HepG2 (cell line): ENCODE data around the gene ZNF264. TPM values are rescaled to one million over a fixed set of nuclear protein-coding genes. Genes with fewer than 3 reads are reported as not detected.

Source experiments
- ATAC-seq: fragments of 200-7000 bp; cut with Tn5 transposase; 3 replicates; pipeline ENCODE4 v1.9.1; 2020; ENCODE audit warnings: mild to moderate bottlenecking, moderate library complexity
- BruUV-seq: library from RNA; stranded (reverse); fragments of 400-500 nt; replicated peaks from 2 replicates; lab custom pipeline; 2021; lab: Mats Ljungman, UMichigan
- CTCF ChIA-PET: fragments of 300-600 bp; formaldehyde crosslinking; extraction: SDS; loops from one replicate; lab custom pipeline; 2021; ENCODE audit warnings: low total read pairs, inconsistent platforms, low intra/inter-chr PET ratio; lab: Yijun Ruan, JAX
- POLR2A ChIA-PET: fragments of 350-600 bp; sonication (Branson Sonifier 250); formaldehyde crosslinking; loops from one replicate; lab custom pipeline; 2020; ENCODE audit warnings: antibody characterized with exemption, inconsistent platforms; lab: Yijun Ruan, JAX
- DNase-seq: peaks from one replicate; pipeline ENCODE4 v3.0.0-alpha.2; 2015; ENCODE audit warnings: low spot score
- FAIRE-seq: peaks from 3 replicates; lab custom pipeline; 2011; peaks lifted over from hg19 to GRCh38; lab: Jason Lieb, UNC
- H2AFZ ChIP-seq: one replicate; pipeline ENCODE4 v1.6.1; 2011; ENCODE audit warnings: low read length, inconsistent platforms
- H3K27ac ChIP-seq: fragments of 300-600 bp; 3 replicates; pipeline ENCODE4 v1.8.0; 2011; ENCODE audit warnings: mixed run types, mild to moderate bottlenecking, mixed read lengths, low read length, inconsistent platforms; ENCODE audit not compliant: insufficient read depth; ENCODE audit errors: extremely low read length
- H3K27me3 ChIP-seq, 2 experiments: fragments of 200-600 bp in 1 of 2; 2 replicates in 1 of 2; 3 replicates in 1 of 2; pipeline versions ENCODE4 v1.6.0 to v1.8.0; 2011; ENCODE audit warnings: low read length in 2 of 2, mild to moderate bottlenecking in 2 of 2, moderate library complexity in 2 of 2, inconsistent platforms in 1 of 2; ENCODE audit not compliant: insufficient read depth in 2 of 2, control insufficient read depth in 1 of 2
- H3K36me3 ChIP-seq, 2 experiments: fragments of 200-600 bp in 1 of 2; replicated peaks in 1 of 2; 2 replicates in 1 of 2; 3 replicates in 1 of 2; pipeline versions ENCODE4 v1.5.1 to v1.8.0; 2011; ENCODE audit warnings: low read length in 2 of 2, inconsistent platforms in 1 of 2; ENCODE audit not compliant: insufficient read depth in 2 of 2, control insufficient read depth in 1 of 2
- H3K4me1 ChIP-seq: 2 replicates; pipeline ENCODE4 v1.5.1; 2012; ENCODE audit warnings: low read length, inconsistent platforms; ENCODE audit not compliant: insufficient read depth
- H3K4me2 ChIP-seq: 2 replicates; pipeline ENCODE4 v1.6.0; 2011; ENCODE audit warnings: low read depth, low read length, inconsistent platforms
- H3K4me3 ChIP-seq, 3 experiments: fragments of 200-600 bp in 1 of 3; sonication (generic), shearing (Covaris generic) in 1 of 3; replicated peaks in 1 of 3; 2 replicates each; pipeline ENCODE4 v1.5.1; 2011 to 2016; ENCODE audit warnings: low read length in 3 of 3, inconsistent platforms in 2 of 3, low read depth in 2 of 3, mild to moderate bottlenecking in 2 of 3, control low read depth in 1 of 3, mixed read lengths in 1 of 3; ENCODE audit not compliant: insufficient read depth in 1 of 3
- H3K79me2 ChIP-seq: one replicate; pipeline ENCODE4 v1.6.1; 2011; ENCODE audit warnings: low read length, inconsistent platforms; ENCODE audit not compliant: insufficient read depth
- H3K9ac ChIP-seq: 2 replicates; pipeline ENCODE4 v1.6.0; 2011; ENCODE audit warnings: mild to moderate bottlenecking, low read depth, low read length, inconsistent platforms; ENCODE audit not compliant: insufficient read depth
- H3K9me3 ChIP-seq: 2 replicates; pipeline ENCODE4 v1.5.1; 2012; ENCODE audit warnings: mild to moderate bottlenecking, low read length
- H4K20me1 ChIP-seq: 2 replicates; pipeline ENCODE4 v1.6.0; 2011; ENCODE audit warnings: inconsistent platforms, mild to moderate bottlenecking, low read length, moderate library complexity; ENCODE audit not compliant: insufficient read depth
- ARNT2 ChIP-seq: sonication (generic); formaldehyde crosslinking; IDR thresholded peaks from 2 replicates; pipeline ENCODE4 v1.8.0; 2022; ENCODE audit warnings: mild to moderate bottlenecking, low read depth, missing genetic modification reagents, moderate library complexity
- DMAP1 ChIP-seq: IDR thresholded peaks from 2 replicates; pipeline ENCODE4 v1.6.1; 2016
- MTA1 ChIP-seq: sonication (generic); formaldehyde crosslinking; IDR thresholded peaks from 2 replicates; pipeline ENCODE4 v1.4.0; 2020; ENCODE audit warnings: missing genetic modification reagents, mild to moderate bottlenecking, borderline replicate concordance
- PHF5A ChIP-seq: IDR thresholded peaks from one replicate; pipeline ENCODE4 v1.6.1; 2018; ENCODE audit warnings: low read depth, missing genetic modification reagents; ENCODE audit not compliant: unreplicated experiment
- PLRG1 ChIP-seq: fragments of 450-650 bp; conservative IDR thresholded peaks from 2 replicates; pipeline ENCODE4 v1.6.1; 2016
- REXO4 ChIP-seq: sonication (generic); formaldehyde crosslinking; IDR thresholded peaks from 2 replicates; pipeline ENCODE4 v1.8.0; 2022; ENCODE audit warnings: missing genetic modification reagents, mild to moderate bottlenecking, borderline replicate concordance
- ZNF138 ChIP-seq: sonication (generic); formaldehyde crosslinking; IDR thresholded peaks from 2 replicates; pipeline ENCODE4 v1.5.0; 2020; ENCODE audit warnings: mild to moderate bottlenecking, low read depth, missing genetic modification reagents
- ZNF451 ChIP-seq: sonication (generic); formaldehyde crosslinking; IDR thresholded peaks from 2 replicates; pipeline ENCODE4 v1.5.0; 2020; ENCODE audit warnings: mild to moderate bottlenecking, missing genetic modification reagents
- ZNF552 ChIP-seq: sonication (generic); formaldehyde crosslinking; IDR thresholded peaks from 2 replicates; pipeline ENCODE4 v1.9.0; 2022; ENCODE audit warnings: missing genetic modification reagents, mild to moderate bottlenecking, borderline replicate concordance
- ZNF556 ChIP-seq: sonication (generic); formaldehyde crosslinking; IDR thresholded peaks from 2 replicates; pipeline ENCODE4 v1.4.0; 2020; ENCODE audit warnings: mild to moderate bottlenecking, missing genetic modification reagents, borderline replicate concordance
- ZNF747 ChIP-seq: sonication (generic); formaldehyde crosslinking; IDR thresholded peaks from 2 replicates; pipeline ENCODE4 v1.8.1; 2023; ENCODE audit warnings: missing genetic modification reagents, mild to moderate bottlenecking, borderline replicate concordance
- ZNF781 ChIP-seq: sonication (generic); formaldehyde crosslinking; IDR thresholded peaks from 2 replicates; pipeline ENCODE4 v1.5.1; 2020; ENCODE audit warnings: borderline replicate concordance, mild to moderate bottlenecking, missing genetic modification reagents; ENCODE audit errors: not compliant biosample characterization
- WGBS: methylation state at CpG from one replicate; pipeline ENCODE4 v1.1.6; 2017; ENCODE audit warnings: low lambda C conversion rate; 5-methylcytosine and 5-hydroxymethylcytosine counted together
- in situ Hi-C: cut with HindIII; loops from 2 replicates; pipeline ENCODE4 v1.10.0; 2017; ENCODE audit warnings: low pct_unique_long_range_greater_than_20kb; ENCODE audit not compliant: extremely low pct_ligation_motif_present
- intact Hi-C: fragments of 100-400 bp; cut with micrococcal nuclease; formaldehyde crosslinking; loops from one replicate; pipeline ENCODE4 v1.10.0; 2022; ENCODE audit not compliant: unreplicated experiment
- polyA plus RNA-seq, 8 experiments: library from polyadenylated mRNA; depleted of rRNA in 3 of 8; stranded (reverse) in 7 of 8; unstranded in 1 of 8; fragments of >200 nt; fragmentation: Illumina TruSeq in 4 of 8; extraction: Trizol in 4 of 8; gene quantifications; 2 replicates each; pipeline versions ENCODE4 v1.2.1 to v1.2.3, GENCODE V29; 2011 to 2016; ENCODE audit warnings: low read depth in 4 of 8, missing spikeins in 1 of 8, mixed read lengths in 1 of 8; ENCODE audit not compliant: insufficient read depth in 1 of 8
- total RNA-seq, 5 experiments: library from RNA; depleted of rRNA; stranded (reverse); fragments of >200 nt; fragmentation: Illumina TruSeq; extraction: Trizol; gene quantifications; 2 replicates each; pipeline ENCODE4 v1.2.3, GENCODE V29; 2016; ENCODE audit warnings: low read depth in 1 of 5
- TF ChIP-seq, protein P1 (sequence below): sonication (generic); formaldehyde crosslinking; IDR thresholded peaks from 2 replicates; pipeline ENCODE4 v1.4.0; 2020; ENCODE audit warnings: missing genetic modification reagents, mild to moderate bottlenecking, borderline replicate concordance
- TF ChIP-seq, protein P2 (sequence below): IDR thresholded peaks from 2 replicates; pipeline ENCODE4 v1.6.1; 2016; ENCODE audit warnings: missing compliant biosample characterization, missing genetic modification reagents, borderline replicate concordance

Gene ZNF264
- total and polyA plus RNA-seq, 2 of the 13 experiments (the other 11 are each of a cell fraction or from before 2014, with no cell fraction given), result 3.5 to 17.6 TPM

DNA sequence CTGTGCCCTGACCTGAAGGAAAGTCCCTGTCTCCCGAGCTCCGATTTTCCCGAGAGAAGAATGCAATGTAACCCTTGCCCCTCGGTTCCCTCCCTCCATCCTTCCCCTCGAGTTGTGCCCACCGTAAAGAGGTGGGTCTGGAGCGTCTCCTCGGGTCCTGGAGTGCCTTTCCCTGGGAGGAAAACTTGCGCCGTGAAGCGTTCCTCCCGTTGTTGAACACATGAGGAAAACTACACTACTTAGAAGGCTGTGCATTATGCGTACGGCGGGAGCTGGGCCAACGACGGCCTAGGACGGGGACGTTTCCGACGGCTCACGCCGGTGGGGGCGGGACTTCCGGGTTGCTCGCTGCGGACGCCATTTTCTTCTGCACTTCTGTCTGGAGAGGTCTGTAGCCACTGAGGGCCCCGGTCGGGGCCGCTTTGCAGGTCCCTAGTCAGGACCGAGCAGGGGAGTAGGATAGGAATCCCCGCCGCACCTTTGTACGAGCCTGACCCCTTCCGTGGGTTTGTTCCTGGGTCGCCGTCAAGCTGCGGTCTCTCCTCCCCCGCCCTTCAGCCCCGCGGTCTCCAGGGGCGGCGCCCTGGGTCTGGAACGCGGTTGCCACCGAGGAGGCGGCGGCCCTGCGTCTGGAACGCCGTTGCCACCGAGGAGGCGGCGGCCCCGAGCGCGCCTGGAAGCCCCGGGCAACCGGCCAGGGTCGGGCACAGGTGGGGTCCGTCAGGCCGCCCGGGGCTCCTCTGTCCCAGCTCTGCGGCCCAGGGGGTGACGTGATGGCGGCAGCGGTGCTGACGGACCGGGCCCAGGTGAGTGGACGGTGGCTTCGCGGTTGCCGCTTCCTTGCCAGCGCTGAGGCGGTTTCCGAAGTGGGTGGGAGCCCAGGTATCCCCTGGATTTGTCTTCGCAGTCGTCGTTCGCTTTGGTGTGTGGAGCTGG, at the start of gene ZNF264 (continued):
- TF ChIP-seq ZNF556 (CRISPR knock-in tag) (no peak; the same call in 1 of the 2 replicates), ARNT2 (CRISPR knock-in tag) (0 out of 2 replicates have a peak, but pooled peaks have one; percentile 54), ZNF552 (CRISPR knock-in tag) (no peak), PLRG1 (no peak), DMAP1 (CRISPR knock-in tag) (peak; percentile 64), ZNF781 (CRISPR knock-in tag) (no peak)
- TF ChIP-seq, protein P1, sequence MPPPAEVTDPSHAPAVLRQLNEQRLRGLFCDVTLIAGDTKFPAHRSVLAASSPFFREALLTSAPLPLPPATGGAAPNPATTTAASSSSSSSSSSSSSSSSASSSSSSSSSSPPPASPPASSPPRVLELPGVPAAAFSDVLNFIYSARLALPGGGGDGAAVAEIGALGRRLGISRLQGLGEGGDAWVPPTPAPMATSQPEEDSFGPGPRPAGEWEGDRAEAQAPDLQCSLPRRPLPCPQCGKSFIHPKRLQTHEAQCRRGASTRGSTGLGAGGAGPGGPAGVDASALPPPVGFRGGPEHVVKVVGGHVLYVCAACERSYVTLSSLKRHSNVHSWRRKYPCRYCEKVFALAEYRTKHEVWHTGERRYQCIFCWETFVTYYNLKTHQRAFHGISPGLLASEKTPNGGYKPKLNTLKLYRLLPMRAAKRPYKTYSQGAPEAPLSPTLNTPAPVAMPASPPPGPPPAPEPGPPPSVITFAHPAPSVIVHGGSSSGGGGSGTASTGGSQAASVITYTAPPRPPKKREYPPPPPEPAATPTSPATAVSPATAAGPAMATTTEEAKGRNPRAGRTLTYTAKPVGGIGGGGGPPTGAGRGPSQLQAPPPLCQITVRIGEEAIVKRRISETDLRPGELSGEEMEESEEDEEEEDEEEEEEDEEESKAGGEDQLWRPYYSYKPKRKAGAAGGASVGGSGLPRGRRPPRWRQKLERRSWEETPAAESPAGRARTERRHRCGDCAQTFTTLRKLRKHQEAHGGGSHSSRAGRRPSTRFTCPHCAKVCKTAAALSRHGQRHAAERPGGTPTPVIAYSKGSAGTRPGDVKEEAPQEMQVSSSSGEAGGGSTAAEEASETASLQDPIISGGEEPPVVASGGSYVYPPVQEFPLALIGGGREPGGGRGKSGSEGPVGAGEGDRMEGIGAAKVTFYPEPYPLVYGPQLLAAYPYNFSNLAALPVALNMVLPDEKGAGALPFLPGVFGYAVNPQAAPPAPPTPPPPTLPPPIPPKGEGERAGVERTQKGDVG (CRISPR knock-in tag), result peak; percentile 69
- TF ChIP-seq, all 625 proteins: peak for 197

DNA sequence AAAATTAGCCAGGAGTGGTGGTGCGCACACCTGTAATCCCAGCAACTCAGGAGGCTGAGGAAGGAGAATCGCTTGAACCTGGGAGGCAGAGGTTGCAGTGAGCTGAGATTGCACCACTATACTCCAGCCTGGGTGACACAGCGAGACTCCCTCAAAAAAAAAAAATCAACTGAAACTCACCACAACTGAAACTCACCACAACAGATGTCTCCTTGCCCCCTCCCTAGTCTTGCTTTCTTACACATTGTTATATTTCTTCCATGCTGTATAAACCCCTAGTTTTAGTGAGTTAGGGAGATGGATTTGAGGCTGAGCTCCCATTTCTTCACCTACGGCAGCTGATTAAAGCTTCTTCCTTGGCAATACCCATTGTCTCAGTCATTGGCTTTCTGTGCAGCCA, 49.6 kb upstream of the ZNF264 start:
- 50% methylated on average over 4 of the region's 4 CpGs for WGBS
- Histone ChIP-seq H3K79me2 (no peaks in the 10 kb centered on the region), H3K4me1 (no peaks in the 10 kb centered on the region), H4K20me1 (no peaks in the 10 kb centered on the region), H2AFZ (no peak overlapping the region), H3K27me3 (peaks cover 0 to 4% of the 10 kb centered on the region in 2 experiments; a peak in 1 of 5 replicates), H3K9me3 (no peaks in the 10 kb centered on the region), H3K9ac (no peak overlapping the region), H3K4me3 (no peak overlapping the region), H3K4me2 (no peak overlapping the region), H3K27ac (no peak overlapping the region), H3K36me3 (no peaks in the 10 kb centered on the region)
- intact Hi-C loops, result no loop called here
- POLR2A ChIA-PET, result no interaction called here
- in situ Hi-C loops, result no loop called here
- FAIRE-seq, result no peak
- DNase-seq, result no peak
- BruUV-seq, result no TSS peak
- CTCF ChIA-PET, result no interaction called here
- no peak for ATAC-seq
- TF ChIP-seq ZNF747 (no peak), MTA1 (no peak), REXO4 (no peak), ZNF451 (CRISPR knock-in tag) (no peak), ZNF138 (CRISPR knock-in tag) (no peak), PHF5A (no peak)
- TF ChIP-seq, protein P2, sequence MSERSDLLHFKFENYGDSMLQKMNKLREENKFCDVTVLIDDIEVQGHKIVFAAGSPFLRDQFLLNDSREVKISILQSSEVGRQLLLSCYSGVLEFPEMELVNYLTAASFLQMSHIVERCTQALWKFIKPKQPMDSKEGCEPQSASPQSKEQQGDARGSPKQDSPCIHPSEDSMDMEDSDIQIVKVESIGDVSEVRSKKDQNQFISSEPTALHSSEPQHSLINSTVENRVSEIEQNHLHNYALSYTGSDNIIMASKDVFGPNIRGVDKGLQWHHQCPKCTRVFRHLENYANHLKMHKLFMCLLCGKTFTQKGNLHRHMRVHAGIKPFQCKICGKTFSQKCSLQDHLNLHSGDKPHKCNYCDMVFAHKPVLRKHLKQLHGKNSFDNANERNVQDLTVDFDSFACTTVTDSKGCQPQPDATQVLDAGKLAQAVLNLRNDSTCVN (CRISPR knock-in tag), result no peak
